NCI-H2081 treated with DMSO at 0.1 percent for 48 hours (cell line): ENCODE results near the gene HHIPL1.

Source experiments
- DNase-seq: peaks from one replicate; lab custom pipeline; 2025; lab: John Stamatoyannopoulos, UW

Gene HHIPL1

GRCh38 chr14:99716850-99717681 is 72.1 kb downstream of the HHIPL1 start:
- DNase-seq, result no peak

GRCh38 chr14:99717682-99718013 is 72.7 kb downstream of the HHIPL1 start:
- no peak for DNase-seq

- no peak for DNase-seq
Observed at GRCh38 chr14:99718031-99718810, 73.3 kb downstream of the HHIPL1 start.

GRCh38 chr14:99718811-99719192 is 73.9 kb downstream of the HHIPL1 start:
- no peak for DNase-seq

- DNase-seq, result no peak
Observed at GRCh38 chr14:99720941-99721791, 76.2 kb downstream of the HHIPL1 start.

- DNase-seq, result no peak
Observed at GRCh38 chr14:99721792-99722516, 77.0 kb downstream of the HHIPL1 start.

- no peak for DNase-seq
Observed at GRCh38 chr14:99722741-99723140, 77.8 kb downstream of the HHIPL1 start.

GRCh38 chr14:99724196-99724891 is 79.4 kb downstream of the HHIPL1 start:
- no peak for DNase-seq

GRCh38 chr14:99724939-99725773 is 80.2 kb downstream of the HHIPL1 start:
- no peak for DNase-seq

- no peak for DNase-seq
Observed at GRCh38 chr14:99725774-99726537, 81.0 kb downstream of the HHIPL1 start.

GRCh38 chr14:99726538-99727095 is 81.7 kb downstream of the HHIPL1 start:
- no peak for DNase-seq

- no peak for DNase-seq
Observed at GRCh38 chr14:99727096-99727870, 82.4 kb downstream of the HHIPL1 start.

GRCh38 chr14:99728231-99728920 is 83.4 kb downstream of the HHIPL1 start:
- DNase-seq, result no peak

- no peak for DNase-seq
Observed at GRCh38 chr14:99728981-99729451, 84.1 kb downstream of the HHIPL1 start.
